ENCODE data around the gene SNX24.

Gene SNX24

DNA sequence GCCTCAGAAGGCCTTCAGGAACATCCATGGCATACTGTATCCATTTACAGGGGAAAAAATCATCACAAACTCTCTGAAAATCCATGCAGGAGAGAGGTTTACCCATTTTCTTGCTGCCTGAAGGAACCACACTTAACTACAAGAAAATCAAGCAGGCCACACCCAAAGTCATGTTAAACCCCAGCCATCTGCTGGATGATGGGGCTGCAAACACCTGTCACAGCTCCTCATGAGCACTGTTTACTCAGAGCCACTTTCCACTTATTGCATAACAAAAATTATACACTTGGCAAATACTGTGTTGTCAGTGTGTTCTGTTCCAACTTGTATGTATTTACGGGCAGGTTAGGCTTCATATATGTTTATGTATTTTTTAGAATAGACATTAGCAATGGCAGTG lies 155.3 kb downstream of the SNX24 start:
- DNase-seq (ENCODE audit: low read depth in 3 of 3, low spot score in 1 of 3) = no peak

GRCh38 chr5:123001808-123002207 lies 156.4 kb downstream of the SNX24 start:
- DNase-seq (ENCODE audit: low read depth in 3 of 3, low spot score in 1 of 3) = no peak

- no peak for DNase-seq (ENCODE audit: low read depth in 3 of 3, low spot score in 1 of 3)
Measured at GRCh38 chr5:123007182-123007581, 161.8 kb downstream of the SNX24 start.

DNA sequence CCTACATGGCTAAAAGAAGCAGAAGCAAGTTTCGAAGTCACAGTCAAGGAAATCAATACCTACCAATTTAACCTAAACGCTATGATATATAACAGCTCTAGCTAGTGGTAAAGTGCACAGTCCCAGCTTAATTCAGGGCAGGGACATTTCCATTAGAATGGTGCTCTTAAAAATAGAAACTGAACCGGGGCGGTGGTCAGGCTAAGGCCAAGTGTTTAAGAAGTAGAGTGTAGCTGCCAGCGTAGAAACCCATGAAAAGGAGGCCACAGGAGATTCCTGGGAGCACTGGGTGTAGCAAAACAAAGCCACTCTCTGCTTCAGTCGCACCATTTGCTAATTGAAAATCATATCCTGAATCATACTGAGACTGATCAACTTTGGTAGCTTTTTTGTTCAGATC lies 162.3 kb downstream of the SNX24 start:
- DNase-seq (ENCODE audit: low read depth in 3 of 3, low spot score in 1 of 3) = no peak

GRCh38 chr5:123012321-123012720 lies 166.9 kb downstream of the SNX24 start:
- DNase-seq (ENCODE audit: low read depth in 3 of 3, low spot score in 1 of 3) = no peak

GRCh38 chr5:123014689-123015088 lies 169.3 kb downstream of the SNX24 start:
- DNase-seq (ENCODE audit: low read depth in 3 of 3, low spot score in 1 of 3) = no peak

DNA sequence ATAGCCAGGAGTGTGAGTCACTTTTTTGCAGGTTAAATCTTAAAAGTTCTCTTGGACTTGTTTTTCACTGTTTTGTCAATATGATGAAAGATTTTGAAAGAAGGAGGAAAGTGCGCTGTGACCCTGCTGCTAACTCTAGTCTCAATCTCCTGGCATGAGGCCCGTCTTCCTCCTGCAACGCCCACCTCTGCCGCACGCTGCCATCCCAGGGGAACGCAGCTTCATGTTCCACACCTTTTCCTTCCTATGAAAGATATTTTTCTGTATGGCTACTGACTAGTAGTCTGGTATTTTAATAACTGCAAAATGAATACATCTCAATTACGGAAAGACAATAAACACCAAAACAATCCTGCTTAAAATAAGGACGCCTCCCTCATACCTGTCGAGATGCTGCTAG lies 182.8 kb downstream of the SNX24 start:
- DNase-seq (ENCODE audit: low read depth in 3 of 3, low spot score in 1 of 3) = no peak

DNA sequence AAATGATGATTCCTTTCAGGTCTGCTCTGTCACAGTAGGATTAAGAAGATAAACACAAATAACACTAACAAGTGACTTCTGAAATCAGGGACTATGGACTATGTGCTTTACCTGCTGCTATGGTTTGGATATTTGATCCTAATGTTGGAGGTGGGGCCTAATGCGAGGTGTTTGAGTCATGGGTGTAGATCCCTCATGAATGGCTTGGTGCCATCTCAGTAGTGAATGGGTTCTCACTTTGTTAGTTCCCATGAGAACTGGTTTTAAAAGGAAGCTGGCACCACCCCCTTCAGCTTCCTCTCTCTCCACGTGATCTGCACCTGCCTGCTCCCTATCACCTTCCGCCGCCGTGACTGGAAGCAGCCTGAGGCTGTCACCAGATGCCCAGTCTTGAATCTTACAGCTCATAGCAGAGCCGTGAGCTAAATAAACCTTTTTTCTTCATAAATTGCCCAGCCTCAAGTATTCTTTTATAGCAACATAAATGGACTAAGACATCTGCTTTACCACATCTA lies 187.8 kb downstream of the SNX24 start:
- DNase-seq (ENCODE audit: low read depth in 3 of 3, low spot score in 1 of 3) = no peak

GRCh38 chr5:123035360-123035917 lies 190.0 kb downstream of the SNX24 start:
- DNase-seq (ENCODE audit: low read depth in 3 of 3, low spot score in 1 of 3) = no peak

DNA sequence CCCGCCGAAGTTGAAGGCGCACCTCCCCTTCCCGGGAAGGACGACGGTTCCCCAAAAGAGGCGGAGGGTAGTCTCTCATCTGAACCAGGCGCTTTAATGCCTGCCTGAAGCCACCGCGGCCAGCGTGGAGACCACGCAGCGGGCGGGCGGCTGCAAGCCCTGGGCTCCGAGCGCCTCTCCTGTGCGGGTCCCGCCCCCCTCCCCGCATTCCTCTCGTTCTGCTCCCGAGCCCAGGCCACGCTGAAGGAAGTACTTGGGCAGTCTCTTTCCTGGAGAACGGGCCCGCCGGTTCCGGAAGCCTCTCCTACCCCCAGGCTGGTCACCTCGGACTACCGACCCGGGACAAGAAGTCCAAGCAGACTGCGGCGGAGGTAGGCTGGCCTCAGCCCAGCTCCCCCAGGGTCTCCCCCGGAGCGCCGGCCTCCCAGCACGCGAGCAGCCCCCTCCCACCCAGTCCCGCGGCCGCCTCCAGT lies 190.5 kb downstream of the SNX24 start:
- no peak for DNase-seq (ENCODE audit: low read depth in 3 of 3, low spot score in 1 of 3)

GRCh38 chr5:123036391-123037103 lies 191.1 kb downstream of the SNX24 start, which contains the start of gene PPIC:
Gene PPIC (minus strand): TSS chr5:123036725. CDS start chr5:123036625, 100 bp downstream.
- DNase-seq (ENCODE audit: low read depth in 3 of 3, low spot score in 1 of 3) = no peak

DNA sequence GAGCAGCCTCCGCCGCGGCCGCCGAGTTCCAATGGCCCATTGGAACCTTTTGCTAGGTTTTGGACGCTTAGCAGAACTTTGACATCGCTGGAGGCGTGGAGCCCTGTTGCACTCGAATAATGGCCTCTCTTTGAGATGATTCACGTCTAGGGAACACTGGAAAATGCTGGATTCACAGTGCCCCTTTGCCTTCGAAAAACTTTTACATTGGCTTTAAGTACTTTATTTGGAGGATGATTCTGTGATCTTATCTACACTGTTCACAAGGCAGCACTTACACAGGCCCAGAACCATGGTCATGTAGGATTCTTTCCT lies 191.6 kb downstream of the SNX24 start:
- DNase-seq (ENCODE audit: low read depth in 3 of 3, low spot score in 1 of 3) = no peak

DNA sequence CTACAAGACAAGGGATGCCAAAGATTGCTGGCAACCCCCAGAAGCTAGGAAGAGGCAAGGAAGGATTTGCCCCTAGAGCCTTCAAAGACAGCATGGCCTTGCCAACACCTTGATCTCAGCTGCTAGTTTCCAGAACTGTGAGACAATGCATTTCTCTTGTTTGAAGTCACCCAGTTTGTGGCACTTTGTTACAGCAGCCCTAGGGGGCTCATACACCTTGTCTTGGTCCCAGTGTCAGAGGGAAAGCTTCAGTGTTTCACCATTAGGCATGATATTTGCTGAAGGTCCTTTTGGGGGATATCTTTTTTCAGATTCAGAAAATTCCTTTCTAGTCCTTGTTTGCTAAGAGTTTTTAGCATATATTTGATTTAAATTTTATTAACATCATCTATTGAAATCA lies 194.3 kb downstream of the SNX24 start:
- DNase-seq (ENCODE audit: low read depth in 3 of 3, low spot score in 1 of 3) = no peak

- no peak for DNase-seq (ENCODE audit: low read depth in 3 of 3, low spot score in 1 of 3)
Measured at GRCh38 chr5:123044926-123045617, 199.7 kb downstream of the SNX24 start.

GRCh38 chr5:123046222-123046621 lies 200.8 kb downstream of the SNX24 start:
- DNase-seq (ENCODE audit: low read depth in 3 of 3, low spot score in 1 of 3) = no peak

DNA sequence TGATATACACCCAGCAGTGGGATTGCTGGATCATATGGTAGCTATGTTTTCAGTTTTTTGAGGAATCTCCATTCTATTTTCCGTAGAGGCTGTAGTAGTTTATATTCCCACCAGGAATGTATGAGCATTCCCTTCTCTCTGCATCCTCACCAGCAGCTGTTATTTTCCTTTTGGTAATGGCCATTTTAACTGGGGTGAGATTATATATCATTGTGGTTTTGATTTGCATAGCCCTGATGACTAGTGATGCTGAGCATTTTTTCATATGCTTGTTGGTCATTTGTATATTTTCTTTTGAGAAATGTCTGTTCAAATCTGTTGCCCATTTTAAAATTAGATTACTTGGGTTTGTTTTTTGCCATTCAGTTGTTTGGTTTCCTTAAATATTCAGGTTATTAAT lies 202.3 kb downstream of the SNX24 start:
- no peak for DNase-seq (ENCODE audit: low read depth in 3 of 3, low spot score in 1 of 3)

GRCh38 chr5:123051206-123051605 lies 205.8 kb downstream of the SNX24 start:
- no peak for DNase-seq (ENCODE audit: low read depth in 3 of 3, low spot score in 1 of 3)

Data from stimulated activated CD4-positive, alpha-beta T cell treated with anti-CD3 and anti-CD28 coated beads, TNF-alpha, amount 100 ng/mL, for 1 hour (primary cell).